Measurements from ENCODE around the gene ITGA8. TPM values are rescaled to one million over a fixed set of nuclear protein-coding genes. Genes with fewer than 3 reads are reported as not detected.
"Not testable (repeated sequence)": the region's sequence is repeated elsewhere in the genome, so short reads cannot be mapped to it uniquely, and the experiment has no call there.

The ITGA8 gene
- total RNA-seq, 1 experiment from 2014 or later = not detected

- DNase-seq (ENCODE audit: extremely low read depth, low read depth) = no peak
Measured at GRCh38 chr10:15567952-15568351, 151.8 kb downstream of the ITGA8 start.

- no peak for DNase-seq (ENCODE audit: extremely low read depth, low read depth)
Measured at GRCh38 chr10:15563246-15563645, 156.5 kb downstream of the ITGA8 start.

DNA sequence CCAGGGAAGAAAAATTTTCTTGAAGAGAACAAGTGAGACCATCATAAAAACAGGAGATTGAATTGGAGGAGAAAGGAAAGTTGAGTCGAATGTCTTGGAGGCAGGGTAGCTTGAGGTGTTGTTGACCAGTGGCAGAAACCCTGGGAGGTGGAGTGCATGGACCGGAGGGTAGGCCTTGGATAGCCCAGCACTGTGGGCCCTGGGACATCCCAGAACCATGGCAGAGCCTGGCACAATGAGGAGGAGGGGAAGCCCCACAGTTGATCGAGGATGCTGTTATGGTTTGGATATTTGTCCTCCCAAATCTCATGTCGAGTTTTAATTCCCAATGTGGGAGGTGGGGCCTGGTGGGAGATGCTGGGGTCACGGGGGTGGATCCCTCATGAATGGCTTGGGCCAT, 157.1 kb downstream of the ITGA8 start:
- DNase-seq (ENCODE audit: extremely low read depth, low read depth) = no peak

- no peak for DNase-seq (ENCODE audit: extremely low read depth, low read depth)
Measured at GRCh38 chr10:15562116-15562515, 157.6 kb downstream of the ITGA8 start.

DNA sequence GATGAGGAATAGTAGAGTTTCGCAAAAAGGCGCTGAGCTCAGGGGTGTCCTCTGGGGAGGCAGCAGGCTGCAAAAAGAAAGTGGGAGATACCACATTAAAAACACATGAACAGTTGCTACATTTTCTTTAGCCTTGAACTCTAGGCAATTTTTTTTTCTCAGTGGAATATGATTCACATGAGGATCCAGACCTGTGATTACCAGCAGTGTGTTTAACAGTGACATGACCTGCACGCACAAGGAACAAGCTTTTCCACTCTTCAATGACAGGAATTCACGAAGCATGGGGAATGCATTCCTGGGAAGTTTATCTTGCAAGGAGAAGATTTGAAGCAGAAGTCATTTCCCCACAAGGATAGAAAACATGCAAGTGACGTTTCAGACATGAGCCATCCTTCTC, 161.6 kb downstream of the ITGA8 start:
- no peak for DNase-seq (ENCODE audit: extremely low read depth, low read depth)

DNA sequence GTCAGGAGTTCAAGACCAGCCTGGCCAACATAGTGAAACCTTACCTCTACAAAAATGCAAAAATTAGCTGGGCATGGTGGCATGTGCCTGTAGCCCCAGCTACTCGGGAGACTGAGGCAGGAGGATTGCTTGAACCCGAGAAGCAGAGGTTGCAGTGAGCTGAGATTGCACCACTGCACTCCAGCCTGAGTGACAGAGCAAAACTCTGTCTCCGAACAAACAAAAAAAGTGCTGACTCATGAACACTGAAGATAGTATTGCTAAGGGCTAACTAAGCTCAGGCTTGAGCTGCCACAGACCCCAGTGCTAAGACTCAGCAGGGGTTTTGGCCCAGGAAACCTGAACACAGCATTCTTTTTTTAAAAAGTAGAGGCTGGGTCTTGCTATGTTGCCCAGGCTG, 162.6 kb downstream of the ITGA8 start:
- DNase-seq (ENCODE audit: extremely low read depth, low read depth) = not testable (repeated sequence)

DNA sequence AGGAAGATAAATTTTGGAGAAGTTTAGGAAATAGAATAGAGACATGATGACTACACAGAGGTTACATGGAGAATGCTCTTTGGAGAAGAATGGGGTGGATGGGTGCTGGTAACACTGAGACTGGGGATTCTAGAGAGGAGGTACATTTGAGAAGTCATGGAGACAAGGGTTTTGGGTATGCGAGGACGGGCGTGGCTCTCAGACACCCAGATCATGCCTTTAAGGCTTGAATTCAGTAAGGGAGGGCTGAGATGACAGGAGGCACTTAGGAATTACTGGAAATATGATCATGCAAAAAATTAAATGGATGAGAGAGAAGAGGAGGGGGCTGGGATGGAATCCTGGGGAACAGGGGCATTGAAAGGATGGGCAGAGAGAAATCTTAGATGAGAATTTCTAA, 168.8 kb downstream of the ITGA8 start:
- DNase-seq (ENCODE audit: extremely low read depth, low read depth) = no peak

GRCh38 chr10:15548331-15548730, 171.4 kb downstream of the ITGA8 start:
- no peak for DNase-seq (ENCODE audit: extremely low read depth, low read depth)

- DNase-seq (ENCODE audit: extremely low read depth, low read depth) = no peak
Measured at GRCh38 chr10:15546606-15547005, 173.1 kb downstream of the ITGA8 start.

GRCh38 chr10:15545884-15546283, 173.8 kb downstream of the ITGA8 start:
- DNase-seq (ENCODE audit: extremely low read depth, low read depth) = no peak

DNA sequence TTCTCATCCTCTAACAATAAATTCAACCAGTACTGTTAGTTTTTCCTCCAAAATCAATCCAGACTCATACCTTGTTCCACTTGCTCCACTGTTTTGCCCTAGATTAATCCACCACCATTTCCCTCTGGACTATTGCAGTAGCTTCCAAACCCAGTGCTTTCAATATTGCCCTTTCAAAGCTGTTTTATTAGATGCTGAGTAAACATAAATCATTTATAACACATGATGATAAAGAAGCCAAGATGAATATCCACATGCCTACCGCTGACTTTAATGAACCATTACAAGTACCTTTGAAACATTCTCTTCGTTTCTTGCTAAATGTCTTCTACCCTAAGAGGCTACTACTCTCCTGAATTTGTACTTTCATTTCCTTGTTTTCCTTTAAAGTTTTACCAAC, 174.5 kb downstream of the ITGA8 start:
- no peak for DNase-seq (ENCODE audit: extremely low read depth, low read depth)

DNA sequence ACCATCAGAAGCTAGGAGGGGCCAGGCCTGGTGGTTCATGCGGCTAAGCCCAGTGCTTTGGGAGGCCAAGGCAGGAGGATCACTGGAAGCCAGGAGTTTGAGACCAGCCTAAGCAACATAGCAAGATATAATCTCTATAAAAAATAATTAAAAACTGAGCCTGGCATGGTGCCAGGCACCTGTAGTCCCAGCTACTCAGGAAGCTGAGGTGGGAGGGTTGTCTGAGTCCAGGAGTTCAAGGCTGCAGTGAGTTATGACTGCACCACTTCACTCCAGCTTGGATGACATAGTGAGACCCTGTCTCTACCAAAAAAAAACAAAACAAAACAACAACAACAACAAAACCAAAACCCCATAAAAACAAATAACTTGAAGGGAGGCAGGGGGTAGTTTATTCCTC, 175.7 kb downstream of the ITGA8 start:
- no peak for DNase-seq (ENCODE audit: extremely low read depth, low read depth)

GRCh38 chr10:15542817-15543216, 176.9 kb downstream of the ITGA8 start:
- no peak for DNase-seq (ENCODE audit: extremely low read depth, low read depth)

DNA sequence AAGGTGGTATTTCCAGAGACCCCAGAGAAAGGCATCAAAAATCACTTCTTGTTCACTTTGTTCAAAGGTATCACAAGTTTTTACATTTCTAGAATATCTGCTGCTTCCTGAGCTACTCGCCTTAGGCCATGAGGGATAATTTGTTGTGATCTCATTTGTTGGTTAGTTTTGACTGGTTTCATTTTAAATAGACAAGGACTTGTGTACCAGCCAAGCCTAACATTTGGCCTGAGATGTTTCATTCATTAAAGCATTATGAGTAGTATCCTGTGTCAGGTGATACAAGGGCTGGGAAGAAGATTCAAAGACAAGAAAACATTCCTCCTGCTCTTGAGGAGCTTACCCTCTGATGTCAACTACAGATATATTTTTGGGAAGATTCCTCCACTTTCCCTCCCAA, 178.3 kb downstream of the ITGA8 start:
- no peak for DNase-seq (ENCODE audit: extremely low read depth, low read depth)

GRCh38 chr10:15540727-15541126, 179.0 kb downstream of the ITGA8 start:
- DNase-seq (ENCODE audit: extremely low read depth, low read depth) = no peak

- no peak for DNase-seq (ENCODE audit: extremely low read depth, low read depth)
Measured at GRCh38 chr10:15539262-15539661, 180.5 kb downstream of the ITGA8 start.

GRCh38 chr10:15534928-15535538, 184.7 kb downstream of the ITGA8 start:
- DNase-seq (ENCODE audit: extremely low read depth, low read depth) = not testable (repeated sequence)

- no peak for DNase-seq (ENCODE audit: extremely low read depth, low read depth)
Measured at GRCh38 chr10:15531927-15532722, 187.6 kb downstream of the ITGA8 start.

DNA sequence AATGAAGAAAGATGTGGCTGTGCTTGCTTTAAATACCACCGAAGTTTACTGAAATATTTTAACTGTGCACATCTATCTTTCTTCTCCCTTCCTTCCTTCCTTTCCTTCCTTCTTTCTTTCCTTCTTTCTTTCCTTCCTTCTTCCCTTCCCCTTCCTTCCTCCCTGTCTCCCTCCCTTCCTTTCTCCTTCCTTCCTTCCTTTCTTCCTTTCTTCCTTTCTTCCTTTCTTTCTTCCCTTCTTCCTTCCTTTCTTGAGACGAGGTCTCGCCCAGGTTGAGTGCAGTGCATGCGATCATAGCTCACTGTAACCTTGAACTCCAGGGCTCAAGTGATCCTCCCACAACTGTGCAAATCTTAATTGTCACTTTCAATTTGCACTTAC, 190.9 kb downstream of the ITGA8 start:
- no peak for DNase-seq (ENCODE audit: extremely low read depth, low read depth)

- no peak for DNase-seq (ENCODE audit: extremely low read depth, low read depth)
Measured at GRCh38 chr10:15526754-15527153, 193.0 kb downstream of the ITGA8 start.

- no peak for DNase-seq (ENCODE audit: extremely low read depth, low read depth)
Measured at GRCh38 chr10:15521328-15521903, 198.3 kb downstream of the ITGA8 start.

DNA sequence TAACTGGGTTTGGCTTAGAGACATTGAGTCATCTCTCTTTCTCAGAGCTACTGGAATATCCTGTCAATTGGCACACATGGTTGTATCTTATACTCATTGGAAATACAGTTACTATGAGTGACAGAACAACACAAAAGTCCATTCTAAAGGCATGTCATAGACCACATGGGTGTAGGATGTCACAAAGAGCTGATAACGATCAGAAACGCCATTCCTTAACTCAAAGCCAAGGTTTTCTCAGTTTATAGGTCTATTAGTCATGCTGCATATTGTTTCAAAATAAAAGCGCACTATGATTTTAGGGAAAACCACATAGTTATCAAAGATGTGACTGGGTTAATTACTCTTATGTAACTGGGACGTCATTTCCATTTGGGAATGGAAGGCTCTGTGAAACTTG, 201.5 kb downstream of the ITGA8 start:
- DNase-seq (ENCODE audit: extremely low read depth, low read depth) = no peak
